Naive B cell (primary cell): ENCODE data around the gene ACAT2. TPM values are rescaled to one million over a fixed set of nuclear protein-coding genes. Genes with fewer than 3 reads are reported as not detected.

Source experiments
- polyA plus RNA-seq, 6 donors: library from polyadenylated mRNA; unstranded; fragments of 300-500 nt; fragmentation: Illumina TruSeq; gene quantifications; one replicate each; pipeline ENCODE4 v1.2.3, GENCODE V29; 2021; ENCODE audit warnings: low read depth in 6 of 6

ACAT2 gene
- polyA plus RNA-seq, 6 donors from 2014 or later: 20.8 to 39.8 (median 27.8) TPM

Other genes with a start within 250 kb of the ACAT2 start
- 10 to 100 TPM; 74.3 to 99.4 (median 83.2) TPM for gene SOD2, start 68.8 kb upstream of the ACAT2 start, polyA plus RNA-seq
- 100 to 1,000 TPM; 142 to 203 (median 152) TPM for gene WTAP, start 34.5 kb upstream of the ACAT2 start, polyA plus RNA-seq
- gene TCP1, start 27.6 kb downstream of the ACAT2 start, polyA plus RNA-seq: 10 to 100 TPM; 69.6 to 86.2 (median 73.3) TPM
- gene MRPL18, start 28.4 kb downstream of the ACAT2 start, polyA plus RNA-seq: 100 to 1,000 TPM in 2 of 6 donors, 10 to 100 TPM in 4; 51.6 to 124 (median 86.4) TPM
- not detected for gene PNLDC1, start 38.2 kb downstream of the ACAT2 start, polyA plus RNA-seq
- not detected for gene MAS1, start 128.9 kb downstream of the ACAT2 start, polyA plus RNA-seq
- 10 to 100 TPM in 1 of 6 donors, 1 to 10 TPM in 5; 2.3 to 12.1 (median 7.0) TPM for gene IGF2R, start 207.0 kb downstream of the ACAT2 start, polyA plus RNA-seq